ENCODE results near the gene SLC43A2. TPM values are rescaled to one million over a fixed set of nuclear protein-coding genes. Genes with fewer than 3 reads are reported as not detected.
A peak's percentile ranks its signal among the peaks of the same experiment; 100 is the strongest.
"Not testable (repeated sequence)": the region's sequence is repeated elsewhere in the genome, so short reads cannot be mapped to it uniquely, and the experiment has no call there.

The SLC43A2 gene
- total RNA-seq, 1 donor from 2014 or later: 9.2 TPM

DNA sequence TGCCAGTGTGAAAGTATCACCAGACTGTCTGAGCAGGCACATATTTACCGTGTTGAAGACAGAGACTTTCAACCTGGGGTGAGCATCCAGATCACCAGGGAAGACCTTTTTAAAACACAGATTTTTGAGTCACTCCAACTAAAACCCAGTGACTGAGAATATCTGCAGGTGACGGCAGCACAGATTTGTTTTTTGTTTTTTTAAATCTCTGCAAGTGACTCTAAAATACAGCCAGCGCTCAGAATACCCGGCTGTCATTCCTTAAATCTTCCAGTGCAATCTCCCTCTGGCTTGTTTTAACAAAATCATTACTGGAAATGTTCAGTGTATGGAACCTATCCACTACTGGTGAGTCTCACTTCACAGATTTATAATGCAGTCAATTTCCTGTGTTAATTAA is 92.9 kb downstream of the SLC43A2 start:
- DNase-seq: no peak

DNA sequence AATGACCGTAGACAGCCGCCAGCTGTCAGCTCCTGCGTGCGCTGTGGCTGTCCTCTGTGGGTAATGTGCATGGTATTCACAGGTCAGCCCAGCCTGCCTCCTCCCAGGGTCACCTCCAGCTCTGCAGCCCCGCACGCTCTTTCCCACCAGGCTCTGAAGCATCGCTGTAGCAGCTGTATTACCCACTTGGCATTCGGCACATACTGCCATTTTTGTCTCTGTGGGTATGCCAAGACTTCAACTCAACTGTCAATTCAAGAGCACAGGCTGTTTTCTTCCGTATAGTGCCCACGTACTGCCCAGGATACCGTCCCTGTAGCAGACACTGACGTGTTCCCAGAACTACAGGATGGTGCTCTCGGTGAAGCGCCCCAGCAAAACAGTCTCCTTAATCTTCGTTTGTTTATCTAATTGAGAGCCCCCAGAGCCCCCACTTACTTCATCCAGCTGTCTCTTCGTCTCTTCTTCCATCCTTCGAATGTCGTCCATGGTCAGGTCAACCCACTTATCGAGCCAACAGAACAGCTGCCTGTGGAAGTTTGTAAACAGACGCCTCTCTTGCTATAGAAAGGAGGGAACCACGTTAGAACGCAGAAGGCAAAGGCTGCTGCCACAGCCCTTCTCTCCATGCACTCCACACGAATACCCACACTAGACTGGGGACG is 94.8 kb downstream of the SLC43A2 start:
- DNase-seq: peak; percentile 88

DNA sequence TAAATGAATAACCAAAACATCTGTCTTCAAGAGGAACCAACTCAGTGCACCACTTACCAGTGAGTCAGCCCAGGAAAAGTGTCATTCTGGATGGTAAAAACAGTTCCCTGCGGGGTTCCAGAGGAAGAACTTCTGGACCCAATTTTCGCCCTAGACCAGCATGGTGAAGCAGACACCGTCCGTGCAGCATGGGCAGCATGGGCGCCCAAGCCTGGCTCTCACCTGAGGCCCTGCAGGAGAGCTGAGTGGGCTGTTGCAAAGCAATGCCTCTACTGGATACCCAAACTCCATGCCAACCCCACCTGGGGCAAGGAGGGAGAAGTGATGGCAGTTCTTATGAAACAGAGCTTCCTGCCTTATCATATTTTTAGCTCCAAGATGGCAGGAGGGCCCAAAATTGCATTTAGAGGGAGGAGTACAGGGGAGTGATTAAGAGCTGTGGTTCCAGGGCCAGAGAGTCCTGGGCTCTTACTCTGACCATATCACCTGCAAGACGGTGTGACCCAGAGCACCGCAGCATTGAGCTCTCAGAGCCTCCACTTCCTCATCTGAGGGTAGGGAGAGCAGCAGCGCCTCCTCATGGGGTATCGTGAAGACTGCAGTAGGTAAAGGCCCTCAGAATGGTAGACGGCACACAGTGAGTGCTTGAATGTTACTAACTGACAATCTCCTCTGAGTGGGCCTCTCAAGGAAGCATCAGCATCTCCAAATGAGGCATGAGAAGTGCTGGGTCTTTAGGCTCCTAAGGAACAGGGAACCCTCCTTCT is 95.6 kb downstream of the SLC43A2 start:
- DNase-seq: peak; percentile 64

DNA sequence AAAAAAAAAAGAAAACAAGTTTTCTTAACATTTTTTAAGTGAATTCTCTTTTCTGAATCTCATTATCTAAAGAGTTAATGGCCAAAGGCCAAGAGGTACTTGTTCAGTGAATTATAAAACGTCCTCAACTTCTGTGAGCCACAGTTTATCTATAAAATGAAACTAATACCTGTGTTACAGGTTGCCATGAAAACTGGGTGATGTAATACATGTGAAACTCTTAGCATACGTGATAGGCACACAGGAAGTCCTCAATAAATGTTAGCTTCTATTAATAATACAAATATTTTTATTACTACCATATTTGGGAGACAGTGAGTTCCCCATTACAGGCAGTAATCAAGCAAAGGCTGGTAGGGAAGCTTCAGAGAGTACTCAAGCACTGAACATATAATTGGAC is 98.8 kb downstream of the SLC43A2 start:
- DNase-seq: no peak

DNA sequence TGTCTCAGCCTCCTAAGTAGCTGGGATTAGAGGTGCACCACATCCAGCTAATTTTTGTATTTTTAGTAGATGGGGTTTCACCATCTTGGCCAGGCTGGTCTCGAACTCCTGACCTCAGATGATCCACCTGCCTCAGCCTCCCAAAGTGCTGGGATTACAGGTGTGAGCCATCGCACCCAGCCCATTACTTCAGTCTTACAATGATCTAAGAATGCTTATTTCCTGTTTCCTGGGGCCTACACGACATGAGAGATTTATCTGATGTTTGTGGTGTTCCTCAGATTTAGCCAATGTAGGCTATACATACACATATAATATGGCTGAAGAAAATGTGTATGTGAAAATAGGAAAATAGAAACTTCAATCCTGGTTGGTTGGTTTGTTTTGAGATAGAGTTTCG is 101.8 kb downstream of the SLC43A2 start:
- not testable (repeated sequence) for DNase-seq

DNA sequence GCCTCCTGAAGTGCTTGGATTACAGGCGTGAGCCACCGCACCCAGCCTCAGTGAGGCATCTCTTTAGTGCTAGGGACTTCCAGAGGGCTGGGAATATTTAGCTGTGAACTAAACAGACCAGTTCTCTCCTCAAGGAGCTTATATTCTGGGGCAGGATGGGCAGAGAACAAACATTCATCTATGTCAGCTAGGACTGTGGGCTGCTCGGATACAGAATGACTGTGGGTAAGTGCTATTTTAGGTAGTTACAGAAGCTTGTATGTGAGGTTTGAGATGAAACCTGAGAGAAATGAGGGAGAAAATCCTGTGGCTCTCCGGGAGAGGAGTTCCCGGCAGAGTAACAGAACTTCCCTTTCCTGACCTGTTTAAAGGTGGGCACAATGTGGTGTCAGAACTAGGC is 106.0 kb downstream of the SLC43A2 start:
- DNase-seq: no peak

DNA sequence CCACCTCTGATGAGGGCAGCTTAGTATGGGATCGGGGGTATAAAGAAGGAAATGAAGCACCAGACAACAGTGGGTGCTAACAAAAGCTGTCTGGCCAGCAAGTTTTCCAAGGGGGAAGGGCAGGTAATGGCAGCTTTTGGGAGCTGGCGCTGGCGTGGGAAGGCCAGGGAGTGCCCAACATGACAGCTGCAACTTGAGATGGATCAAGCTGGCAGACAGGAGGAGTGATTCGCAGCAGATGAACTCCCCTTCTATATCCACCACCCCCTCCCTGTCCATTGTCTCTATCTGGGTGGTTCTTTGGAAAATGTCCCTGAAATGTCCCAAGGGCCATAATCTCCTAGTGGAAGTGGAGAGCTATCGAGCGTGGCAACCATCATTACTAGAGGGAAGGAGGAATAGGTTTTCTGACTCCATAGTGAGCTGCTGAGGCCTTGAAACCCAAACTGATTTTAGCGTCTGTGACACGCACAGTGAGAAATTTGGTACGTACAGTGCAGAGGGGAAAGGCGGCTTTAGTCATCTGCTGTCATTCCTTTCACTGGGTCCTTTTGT is 107.5 kb downstream of the SLC43A2 start:
- peak; percentile 92 for DNase-seq

DNA sequence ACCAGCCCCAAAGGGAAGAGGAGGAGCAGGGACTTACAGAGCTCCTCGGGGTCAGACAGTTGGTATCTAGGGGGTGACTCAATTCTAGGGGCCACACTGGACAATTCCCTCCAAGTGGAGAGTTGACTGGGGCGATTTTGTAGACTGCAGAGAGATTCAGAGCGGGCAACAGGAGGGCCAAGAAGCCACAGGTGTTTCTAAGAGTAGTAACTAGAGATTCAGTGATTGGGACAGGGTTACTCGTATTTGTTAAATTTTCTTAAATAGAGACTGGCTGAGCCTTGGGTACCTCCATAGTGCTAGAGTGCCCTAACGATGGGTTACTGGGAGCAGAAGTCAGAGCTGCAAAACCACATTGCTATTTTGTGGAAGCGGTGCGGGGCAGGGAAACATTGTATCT is 109.0 kb downstream of the SLC43A2 start:
- DNase-seq: no peak

Small RNA genes lying within 50 kb of the gene (small RNA-seq; reads per million reads assigned to genes)
- gene RN7SL105P (ENCODE audit: low replicate concordance): not detected

Other genes starting within 250 kb of the SLC43A2 start
- 755 TPM for gene YWHAE, start 228.6 kb downstream of the SLC43A2 start, total RNA-seq
- 75.4 TPM for gene CRK, start 172.6 kb downstream of the SLC43A2 start, total RNA-seq
- gene MYO1C, start 136.1 kb downstream of the SLC43A2 start, total RNA-seq: 120 TPM
- 50.7 TPM for gene INPP5K, start 112.2 kb downstream of the SLC43A2 start, total RNA-seq
- 28.3 TPM for gene PITPNA, start 66.0 kb downstream of the SLC43A2 start, total RNA-seq
- 17.1 TPM for gene SCARF1, start 16.9 kb upstream of the SLC43A2 start, total RNA-seq
- gene RILP, start 21.0 kb upstream of the SLC43A2 start, total RNA-seq: 18.2 TPM
- gene PRPF8, start 56.0 kb upstream of the SLC43A2 start, total RNA-seq: 137 TPM
- gene TLCD2, start 81.5 kb upstream of the SLC43A2 start, total RNA-seq: 4.3 TPM
- 19.4 TPM for gene WDR81, start 95.9 kb upstream of the SLC43A2 start, total RNA-seq
- gene SERPINF2, start 114.0 kb upstream of the SLC43A2 start, total RNA-seq: not detected
- gene SERPINF1, start 133.2 kb upstream of the SLC43A2 start, total RNA-seq: 355 TPM
- gene SMYD4, start 201.1 kb upstream of the SLC43A2 start, total RNA-seq: 16.1 TPM
- 40.5 TPM for gene RPA1, start 201.2 kb upstream of the SLC43A2 start, total RNA-seq

All from tongue (tissue), 3 donors.